GM12801 (cell line): Measurements from ENCODE around the gene KCNH1.

Experiments
- CTCF ChIP-seq: IDR thresholded peaks from one replicate; pipeline ENCODE4 v1.5.1; 2011; ENCODE audit warnings: control low read depth; ENCODE audit not compliant: insufficient read length; ENCODE audit errors: extremely low read depth

KCNH1 gene

GRCh38 chr1:211126622-211127021 is 7.3 kb downstream of the KCNH1 start:
- TF ChIP-seq CTCF: no peak

GRCh38 chr1:211118407-211119102 is 15.4 kb downstream of the KCNH1 start:
- TF ChIP-seq CTCF: no peak

- no peak for TF ChIP-seq CTCF
Measured at GRCh38 chr1:211114446-211114845, 19.5 kb downstream of the KCNH1 start.

GRCh38 chr1:211113566-211113965 is 20.4 kb downstream of the KCNH1 start:
- TF ChIP-seq CTCF: no peak

GRCh38 chr1:211111351-211111750 is 22.6 kb downstream of the KCNH1 start:
- no peak for TF ChIP-seq CTCF

- no peak for TF ChIP-seq CTCF
Measured at GRCh38 chr1:211101481-211101880, 32.5 kb downstream of the KCNH1 start.

GRCh38 chr1:211099393-211099792 is 34.6 kb downstream of the KCNH1 start:
- TF ChIP-seq CTCF: no peak
